Uterus (tissue), 2 donors: ENCODE results near the gene CAMK2D.
"Not testable (repeated sequence)": the region's sequence is repeated elsewhere in the genome, so short reads cannot be mapped to it uniquely, and the experiment has no call there.

ENCODE experiments used
- CTCF ChIP-seq, 4 experiments: fragments of 200-600 bp in 2 of 4; fragments of 450-650 bp in 2 of 4; sonication (generic) in 2 of 4; IDR thresholded peaks; one replicate each; pipeline ENCODE4 v1.5.1; 2016 to 2019; ENCODE audit warnings: antibody characterized with exemption in 4 of 4, mild to moderate bottlenecking in 2 of 4, moderate library complexity in 1 of 4
- POLR2A ChIP-seq, 2 donors: fragments of 450-650 bp; IDR thresholded peaks; one replicate each; pipeline ENCODE4 v1.6.1; 2016; ENCODE audit warnings: antibody characterized with exemption in 2 of 2, mild to moderate bottlenecking in 1 of 2, moderate library complexity in 1 of 2

- not testable (repeated sequence) for TF ChIP-seq POLR2A, CTCF (IDR thresholded peaks at IDR 0.05)
Observed at GRCh38 chr4:113796381-113796780, 34.8 kb upstream of the CAMK2D start.
